H1 (cell line): ENCODE results near the gene STK11. TPM values are rescaled to one million over a fixed set of nuclear protein-coding genes. Genes with fewer than 3 reads are reported as not detected.

Experiments
- CTCF ChIA-PET: fragments of 300-600 bp; sonication (Branson Sonifier 250); formaldehyde crosslinking; loops from one replicate; lab custom pipeline; 2021; ENCODE audit not compliant: partially characterized antibody; lab: Charles Lee
- POLR2A ChIA-PET: fragments of 300-600 bp; sonication (Branson Sonifier 250); formaldehyde crosslinking; loops from one replicate; lab custom pipeline; 2021; ENCODE audit warnings: inconsistent platforms; ENCODE audit not compliant: partially characterized antibody; lab: Charles Lee
- DNase-seq, 2 experiments: peaks; one replicate each; pipeline versions ENCODE4 v3.0.0 to v3.0.0-alpha.2; 2010 to 2022; ENCODE audit warnings: low spot score in 2 of 2, low read depth in 1 of 2, mixed read lengths in 1 of 2
- FAIRE-seq: peaks from 2 replicates; lab custom pipeline; 2011; peaks lifted over from hg19 to GRCh38; lab: Jason Lieb, UNC
- H2AFZ ChIP-seq: 2 replicates; pipeline ENCODE4 v1.8.1; 2012; ENCODE audit warnings: low read length, inconsistent platforms
- H2AK5ac ChIP-seq: 2 replicates; pipeline ENCODE4 v1.6.1; 2013; ENCODE audit warnings: low read depth, low read length
- H2BK120ac ChIP-seq: replicated peaks from 2 replicates; pipeline ENCODE3; 2013; ENCODE audit warnings: low read depth, low read length, inconsistent platforms
- H2BK12ac ChIP-seq: 2 replicates; pipeline ENCODE4 v1.6.1; 2013; ENCODE audit warnings: low read depth, low read length
- H2BK15ac ChIP-seq: 2 replicates; pipeline ENCODE4 v1.6.1; 2013; ENCODE audit warnings: low read length
- H2BK20ac ChIP-seq: 2 replicates; pipeline ENCODE4 v1.6.1; 2013; ENCODE audit warnings: low read length
- H2BK5ac ChIP-seq: 2 replicates; pipeline ENCODE4 v1.6.1; 2013; ENCODE audit warnings: low read depth, low read length
- H3K14ac ChIP-seq: 2 replicates; pipeline ENCODE4 v1.6.1; 2013; ENCODE audit warnings: inconsistent platforms; ENCODE audit not compliant: insufficient read length
- H3K18ac ChIP-seq: 2 replicates; pipeline ENCODE4 v1.6.1; 2013; ENCODE audit warnings: low read length; ENCODE audit errors: extremely low read depth
- H3K23ac ChIP-seq: 2 replicates; pipeline ENCODE4 v1.6.1; 2013; ENCODE audit warnings: inconsistent platforms; ENCODE audit not compliant: insufficient read length
- H3K23me2 ChIP-seq: 2 replicates; pipeline ENCODE4 v1.6.1; 2013; ENCODE audit warnings: low read depth, low read length
- H3K27ac ChIP-seq: 2 replicates; pipeline ENCODE4 v1.6.1; 2011; ENCODE audit warnings: low read depth, low read length, inconsistent platforms
- H3K27me3 ChIP-seq, 4 experiments: replicated peaks in 1 of 4; 1 replicate in 1 of 4; 2 replicates in 3 of 4; pipeline versions ENCODE4 v1.6.1 to v1.8.1; 2011 to 2013; ENCODE audit warnings: low read length in 3 of 4, mild to moderate bottlenecking in 3 of 4, inconsistent platforms in 2 of 4, mixed read lengths in 2 of 4, moderate library complexity in 1 of 4; ENCODE audit not compliant: control insufficient read depth in 3 of 4, insufficient read depth in 3 of 4; ENCODE audit errors: extremely low read depth in 1 of 4
- H3K36me3 ChIP-seq, 4 experiments: 2 replicates each; pipeline versions ENCODE4 v1.6.1 to v1.8.1; 2011 to 2013; ENCODE audit warnings: mild to moderate bottlenecking in 4 of 4, low read length in 3 of 4, moderate library complexity in 2 of 4, control low read depth in 1 of 4, inconsistent platforms in 1 of 4; ENCODE audit not compliant: insufficient read depth in 4 of 4, control insufficient read depth in 2 of 4
- H3K4ac ChIP-seq: replicated peaks from 2 replicates; pipeline ENCODE3; 2013; ENCODE audit warnings: low read length, low read depth, mixed read lengths, inconsistent platforms; ENCODE audit not compliant: insufficient read length
- H3K4me1 ChIP-seq, 4 experiments: replicated peaks in 1 of 4; 1 replicate in 1 of 4; 2 replicates in 3 of 4; pipeline versions ENCODE4 v1.6.1 to v1.8.1; 2011 to 2013; ENCODE audit warnings: low read length in 3 of 4, inconsistent platforms in 2 of 4, mixed read lengths in 1 of 4; ENCODE audit not compliant: insufficient read depth in 4 of 4, control insufficient read depth in 3 of 4
- H3K4me2 ChIP-seq, 2 experiments: 2 replicates each; pipeline versions ENCODE4 v1.6.1 to v1.8.1; 2011 to 2013; ENCODE audit warnings: low read depth in 2 of 2, low read length in 2 of 2, control low read depth in 1 of 2, inconsistent platforms in 1 of 2, mild to moderate bottlenecking in 1 of 2; ENCODE audit not compliant: insufficient read depth in 1 of 2
- H3K4me3 ChIP-seq, 4 experiments: fragments of 200-600, 300-600 bp in 1 of 4; sonication (generic), shearing (Covaris generic), sonication (Bioruptor Twin) in 1 of 4; 2 replicates each; pipeline versions ENCODE4 v1.5.1 to v1.8.1; 2011 to 2016; ENCODE audit warnings: low read length in 4 of 4, low read depth in 3 of 4, control low read depth in 2 of 4, inconsistent platforms in 2 of 4, mild to moderate bottlenecking in 2 of 4, mixed read lengths in 1 of 4, moderate library complexity in 1 of 4; ENCODE audit not compliant: insufficient read depth in 2 of 4; ENCODE audit errors: extremely low read depth in 1 of 4
- H3K56ac ChIP-seq: replicated peaks from 2 replicates; pipeline ENCODE3; 2013; ENCODE audit warnings: low read depth, mild to moderate bottlenecking, mixed read lengths, low read length, inconsistent platforms; ENCODE audit not compliant: insufficient read length
- H3K79me1 ChIP-seq: 2 replicates; pipeline ENCODE4 v1.6.1; 2013; ENCODE audit warnings: low read depth, low read length, control low read depth
- H3K79me2 ChIP-seq, 2 experiments: 2 replicates each; pipeline versions ENCODE4 v1.6.1 to v1.8.1; 2012 to 2013; ENCODE audit warnings: low read length in 2 of 2, mild to moderate bottlenecking in 2 of 2, inconsistent platforms in 1 of 2; ENCODE audit not compliant: insufficient read depth in 2 of 2, control insufficient read depth in 1 of 2
- H3K9ac ChIP-seq, 4 experiments: replicated peaks in 1 of 4; 1 replicate in 1 of 4; 2 replicates in 3 of 4; pipeline versions ENCODE4 v1.6.1 to v1.8.1; 2011 to 2013; ENCODE audit warnings: low read depth in 3 of 4, low read length in 3 of 4, control low read depth in 2 of 4, mild to moderate bottlenecking in 2 of 4, moderate library complexity in 2 of 4, inconsistent platforms in 1 of 4; ENCODE audit errors: extremely low read depth in 1 of 4
- H3K9me3 ChIP-seq, 2 experiments: 2 replicates each; pipeline versions ENCODE4 v1.6.1 to v1.8.1; 2012 to 2013; ENCODE audit warnings: mild to moderate bottlenecking in 2 of 2, moderate library complexity in 2 of 2, control low read depth in 1 of 2, inconsistent platforms in 1 of 2, low read depth in 1 of 2, low read length in 1 of 2, mixed read lengths in 1 of 2; ENCODE audit not compliant: insufficient read depth in 2 of 2
- H4K20me1 ChIP-seq, 2 experiments: replicated peaks in 1 of 2; 2 replicates each; pipeline versions ENCODE3 to v1.8.1; 2011 to 2013; ENCODE audit warnings: inconsistent platforms in 2 of 2, low read length in 2 of 2, mild to moderate bottlenecking in 1 of 2; ENCODE audit not compliant: insufficient read depth in 2 of 2, control insufficient read depth in 1 of 2
- H4K5ac ChIP-seq: 2 replicates; pipeline ENCODE4 v1.6.1; 2013; ENCODE audit warnings: low read length, low read depth, mixed read lengths, inconsistent platforms; ENCODE audit not compliant: insufficient read length
- H4K8ac ChIP-seq: 2 replicates; pipeline ENCODE4 v1.8.0; 2013; ENCODE audit warnings: mild to moderate bottlenecking, moderate library complexity, low read length, inconsistent platforms; ENCODE audit not compliant: insufficient read depth; ENCODE audit errors: extremely low read depth
- H4K91ac ChIP-seq: replicated peaks from 2 replicates; pipeline ENCODE3; 2013; ENCODE audit warnings: low read length, mixed read lengths, inconsistent platforms; ENCODE audit not compliant: insufficient read length
- CEBPB ChIP-seq: IDR thresholded peaks from 2 replicates; pipeline ENCODE4 v1.6.1; 2012; ENCODE audit warnings: low read depth, low read length
- EZH2 ChIP-seq: fragments of 200-600 bp; sonication (generic); IDR thresholded peaks from 2 replicates; pipeline ENCODE4 v1.7.1; 2012; ENCODE audit warnings: low read depth, mild to moderate bottlenecking, moderate library complexity, low read length, inconsistent platforms; ENCODE audit not compliant: severe bottlenecking
- JUN ChIP-seq: IDR thresholded peaks from 2 replicates; pipeline ENCODE4 v1.6.1; 2011; ENCODE audit warnings: low read depth, mild to moderate bottlenecking, improper control_type of control experiment, low read length
- KDM1A ChIP-seq: fragments of 200-600, 300-600 bp; sonication (generic); IDR thresholded peaks from 2 replicates; pipeline ENCODE4 v1.7.1; 2016; ENCODE audit warnings: mild to moderate bottlenecking, low read length, borderline replicate concordance
- RFX5 ChIP-seq: IDR thresholded peaks from 2 replicates; pipeline ENCODE4 v1.6.1; 2011; ENCODE audit warnings: low read depth, low read length, improper control_type of control experiment, borderline replicate concordance
- SAP30 ChIP-seq: fragments of 300-600 bp; sonication (generic); IDR thresholded peaks from 2 replicates; pipeline ENCODE4 v1.7.1; 2012; ENCODE audit warnings: low read length, moderate library complexity, mild to moderate bottlenecking, inconsistent platforms; ENCODE audit not compliant: insufficient read depth, insufficient replicate concordance
- SIX5 ChIP-seq: IDR thresholded peaks from 2 replicates; pipeline ENCODE4 v1.6.1; 2011; ENCODE audit warnings: mild to moderate bottlenecking, low read depth, low read length
- YY1 ChIP-seq: IDR thresholded peaks from 2 replicates; pipeline ENCODE4 v1.6.1; 2011; ENCODE audit warnings: low read depth, mild to moderate bottlenecking, low read length
- WGBS, 2 experiments: shearing (Covaris generic) in 1 of 2; methylation state at CpG; one replicate each; pipeline versions ENCODE4 v1.1.6 to v1.1.7; 2013 to 2015; ENCODE audit warnings: low lambda C conversion rate in 2 of 2, mixed read lengths in 2 of 2, inconsistent platforms in 1 of 2, low coverage in 1 of 2, missing lambda C conversion rate in 1 of 2; ENCODE audit not compliant: insufficient replicate concordance in 2 of 2, insufficient coverage in 1 of 2, insufficient read length in 1 of 2; ENCODE audit errors: extremely low coverage in 1 of 2, missing lambda C conversion rate in 1 of 2; 5-methylcytosine and 5-hydroxymethylcytosine counted together
- polyA plus RNA-seq, 7 experiments: library from polyadenylated mRNA; depleted of rRNA in 3 of 7; stranded (reverse) in 5 of 7; unstranded in 2 of 7; fragments of >200 nt in 5 of 7; fragments of 200-250 nt in 2 of 7; gene quantifications; 1 replicate in 5 of 7; 2 replicates in 1 of 7; 4 replicates in 1 of 7; pipeline versions ENCODE4 v1.2.1 to v1.2.3, GENCODE V29; 2011 to 2013; ENCODE audit warnings: missing spikeins in 2 of 7, mixed read lengths in 2 of 7
- total RNA-seq: library from RNA; stranded (reverse); fragmentation: NEBNext Ultra II Directional; extraction: Animal tissue kit (Norgen Biotek cat#: 25700); gene quantifications from 2 replicates; pipeline ENCODE4 v1.2.1, GENCODE V29; 2021
- TF ChIP-seq, protein P1 (sequence below): IDR thresholded peaks from 2 replicates; pipeline ENCODE4 v1.6.1; 2012; ENCODE audit warnings: inconsistent platforms

STK11 gene
- total and polyA plus RNA-seq, 2 of the 8 experiments (the other 6 are each of a cell fraction or from before 2014, with no cell fraction given): 45.3 to 70.7 TPM

GRCh38 chr19:1183543-1184172 is 21.9 kb upstream of the STK11 start:
- no peak overlapping the region for H2BK20ac ChIP-seq
- no peaks in the 10 kb centered on the region for H3K79me2 ChIP-seq
- H3K79me1 ChIP-seq: no peaks in the 10 kb centered on the region
- DNase-seq: no peak
- H3K23ac ChIP-seq: no peak overlapping the region
- H3K4me1 ChIP-seq: peaks cover 3 to 14% (median 9%) of the 10 kb centered on the region in 4 experiments
- H2AFZ ChIP-seq: no peak overlapping the region
- no peaks in the 10 kb centered on the region for H3K27me3 ChIP-seq
- TF ChIP-seq RFX5: no peak
- TF ChIP-seq EZH2: no peak
- TF ChIP-seq JUN: no peak
- TF ChIP-seq, protein P1, sequence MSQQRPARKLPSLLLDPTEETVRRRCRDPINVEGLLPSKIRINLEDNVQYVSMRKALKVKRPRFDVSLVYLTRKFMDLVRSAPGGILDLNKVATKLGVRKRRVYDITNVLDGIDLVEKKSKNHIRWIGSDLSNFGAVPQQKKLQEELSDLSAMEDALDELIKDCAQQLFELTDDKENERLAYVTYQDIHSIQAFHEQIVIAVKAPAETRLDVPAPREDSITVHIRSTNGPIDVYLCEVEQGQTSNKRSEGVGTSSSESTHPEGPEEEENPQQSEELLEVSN: no peak
- no peak for TF ChIP-seq SIX5
- TF ChIP-seq KDM1A: no peak
- TF ChIP-seq YY1: no peak
- no peak for TF ChIP-seq CEBPB
- no peak for TF ChIP-seq SAP30
- TF ChIP-seq, all 59 proteins: peak for 0
- Histone ChIP-seq H3K36me3 (no peaks in the 10 kb centered on the region), H2BK12ac (0 out of 2 replicates have a peak overlapping the region, but pooled peaks have one; percentile 60), H3K23me2 (no peaks in the 10 kb centered on the region), H4K8ac (peak overlapping the region; percentile 45; the same call in 1 of the 2 replicates), H2BK120ac (no peak overlapping the region), H3K9me3 (no peaks in the 10 kb centered on the region), H3K4me3 (no peak overlapping the region), H3K14ac (no peak overlapping the region), H2BK15ac (no peak overlapping the region), H3K27ac (no peak overlapping the region; the same call in 1 of the 2 replicates), H4K5ac (no peak overlapping the region), H3K4me2 (no peak overlapping the region), H3K18ac (no peak overlapping the region; the same call in 1 of the 2 replicates), H4K91ac (no peak overlapping the region), H3K4ac (no peak overlapping the region), H2AK5ac (no peak overlapping the region), H4K20me1 (no peaks in the 10 kb centered on the region), H3K56ac (no peak overlapping the region), H3K9ac (no peak overlapping the region), H2BK5ac (no peak overlapping the region)
- ChIA-PET POLR2A (interaction anchor here (0.6 to 1.7 kb wide), 2 partner anchors 9 to 101 kb away, joined by 3 to 4 read pairs; no protein-coding TSS in a partner anchor), CTCF (interaction anchor here (0.7 to 2.9 kb wide), 5 partner anchors 8 to 261 kb away, joined by 3 to 7 read pairs (median 3); no protein-coding TSS in a partner anchor)
- 94% methylated on average over 12 of the region's 19 CpGs; no CpG with 5 or more reads in 1 of the 2 experiments for WGBS, 2 experiments
- no peak for FAIRE-seq
